Fibroblast of pulmonary artery (primary cell): ENCODE results near the gene HSFY1.
"Not testable (repeated sequence)": the region's sequence is repeated elsewhere in the genome, so short reads cannot be mapped to it uniquely, and the experiment has no call there.

ENCODE experiments used
- DNase-seq: peaks from one replicate; pipeline ENCODE4 v3.0.0-alpha.2; 2010; ENCODE audit warnings: low read depth
- H3K4me3 ChIP-seq: replicated peaks from 2 replicates; pipeline ENCODE4 v1.5.1; 2011; ENCODE audit warnings: low read depth, mild to moderate bottlenecking, control low read depth, low read length, moderate library complexity

Gene HSFY1

GRCh38 chrY:18546420-18546819 lies at the start of gene HSFY1:
Gene HSFY1 (plus strand): TSS chrY:18546720. CDS start chrY:18546788, 68 bp downstream.
- not testable (repeated sequence) for DNase-seq, H3K4me3 ChIP-seq

GRCh38 chrY:18504266-18504665 lies 42.3 kb upstream of the HSFY1 start:
- H3K4me3 ChIP-seq, DNase-seq: not testable (repeated sequence)

GRCh38 chrY:18530995-18531655 lies 15.4 kb upstream of the HSFY1 start:
- DNase-seq: not testable (repeated sequence)

GRCh38 chrY:18538952-18539351 lies 7.6 kb upstream of the HSFY1 start:
- DNase-seq, H3K4me3 ChIP-seq: not testable (repeated sequence)

More at GRCh38 chrY:18530995-18531655, 15.4 kb upstream of the HSFY1 start:
- H3K4me3 ChIP-seq: not testable (repeated sequence)

GRCh38 chrY:18553132-18553531 lies 6.6 kb downstream of the HSFY1 start:
- H3K4me3 ChIP-seq, DNase-seq: not testable (repeated sequence)

GRCh38 chrY:18565915-18566314 lies 19.4 kb downstream of the HSFY1 start:
- DNase-seq, H3K4me3 ChIP-seq: not testable (repeated sequence)
